GM18499 (cell line): ENCODE measurements around the gene SMCO4.
"Not testable (repeated sequence)": the region's sequence is repeated elsewhere in the genome, so short reads cannot be mapped to it uniquely, and the experiment has no call there.

Experiments used
- ATAC-seq: cut with Tn5 transposase; IDR thresholded peaks from one replicate; pipeline ENCODE4 v1.9.1; 2021; ENCODE audit warnings: moderate number of reproducible peaks; ENCODE audit not compliant: insufficient read depth, unreplicated experiment

SMCO4 gene, protein sequence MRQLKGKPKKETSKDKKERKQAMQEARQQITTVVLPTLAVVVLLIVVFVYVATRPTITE

DNA sequence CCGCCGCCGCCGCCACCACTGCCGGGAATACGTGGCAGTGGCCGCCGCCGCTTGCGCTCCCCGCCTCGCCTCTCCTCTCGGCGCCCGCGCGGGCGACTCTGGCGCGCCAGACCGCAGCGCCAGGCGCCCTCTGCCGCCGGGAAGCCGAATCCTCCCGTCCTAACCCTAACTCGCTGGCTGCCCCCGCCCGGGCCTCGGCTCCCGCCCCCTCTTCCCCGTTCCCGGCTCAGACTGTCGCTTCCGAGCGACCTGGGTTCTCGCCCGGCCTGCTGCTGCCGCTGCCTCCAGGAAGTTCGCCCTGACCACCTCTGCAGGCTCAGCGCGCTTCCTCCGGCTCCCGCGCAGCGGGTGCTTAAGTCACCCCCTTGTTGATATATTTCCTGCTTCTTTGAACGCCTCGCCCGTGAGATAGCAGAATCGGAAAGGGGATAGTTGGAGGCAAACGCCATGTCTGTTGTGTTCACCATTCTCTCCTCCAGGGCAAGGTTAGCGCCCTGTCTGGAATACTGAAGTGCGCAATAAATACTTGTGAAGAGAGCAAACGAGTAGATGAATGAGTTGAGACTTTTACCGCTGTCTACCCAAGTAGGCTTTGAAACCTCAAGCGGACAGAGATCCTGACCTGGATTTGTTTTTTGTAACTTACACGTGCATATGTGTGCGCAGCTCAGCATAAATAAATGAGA lies at the start of gene SMCO4:
TSS of gene SMCO4 (minus strand) at position 100 of the 686 bp plus-strand sequence. CDS start 64,202 bp downstream, outside the sequence.
- ATAC-seq: peak; percentile 46

- ATAC-seq: peak; percentile 85
These were observed 48.2 kb upstream of the SMCO4 start for GRCh38 chr11:93591247-93591898.

DNA sequence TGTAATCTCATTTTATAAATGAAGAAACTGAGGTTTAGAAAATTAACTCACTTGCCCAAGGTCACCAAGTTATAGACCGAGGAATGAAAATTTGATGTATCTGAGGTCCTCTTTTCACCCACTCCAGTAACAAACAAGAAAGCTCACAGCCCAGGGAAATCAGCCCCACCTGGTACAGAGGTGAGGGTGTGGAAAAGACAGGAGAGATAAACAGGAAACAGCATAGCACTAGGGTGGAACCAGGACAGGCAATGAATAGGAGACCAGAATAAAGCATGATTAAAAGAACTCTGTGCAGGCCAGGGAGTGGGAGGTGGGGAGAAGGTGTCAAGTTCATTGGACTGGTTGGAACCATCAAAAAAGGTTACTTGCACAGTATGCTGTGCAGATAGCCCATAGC lies 46.2 kb upstream of the SMCO4 start:
- no peak for ATAC-seq

DNA sequence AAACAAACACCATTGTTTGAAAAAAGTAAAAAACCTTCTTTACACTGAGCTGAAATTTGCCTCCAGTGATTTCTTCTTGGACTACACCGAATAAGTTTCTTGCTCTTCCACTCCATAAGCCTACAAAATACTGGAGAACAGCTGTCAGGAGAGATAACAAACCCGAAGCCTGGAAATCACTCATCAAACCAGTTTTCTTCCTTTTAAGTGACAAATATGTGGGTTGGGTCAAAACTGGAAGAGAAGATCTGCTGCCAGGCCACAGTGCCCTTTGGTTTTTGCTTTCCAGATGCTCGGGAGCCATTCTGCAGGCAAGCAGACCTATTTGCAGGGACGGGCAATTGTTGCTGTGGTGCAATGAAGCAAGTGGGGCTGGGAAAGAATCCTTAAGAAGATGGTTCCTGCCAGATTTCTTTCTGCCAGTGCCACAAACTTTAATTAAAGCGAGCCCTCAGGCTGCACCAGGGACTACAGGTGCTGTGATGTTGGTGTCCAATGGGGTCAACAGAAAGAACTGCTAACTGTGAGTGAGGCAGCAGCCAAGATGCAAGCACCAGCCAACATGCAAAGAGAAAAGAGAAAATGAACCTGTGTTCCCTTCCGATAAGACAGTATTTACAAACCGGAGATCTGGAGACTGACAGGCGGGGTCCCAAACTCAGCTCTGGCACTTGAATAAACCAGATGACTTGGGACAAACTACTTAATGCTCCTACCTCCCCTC lies 44.8 kb upstream of the SMCO4 start:
- ATAC-seq: no peak

- ATAC-seq: not testable (repeated sequence)
These were observed 44.2 kb upstream of the SMCO4 start for GRCh38 chr11:93587425-93587824.

GRCh38 chr11:93585758-93586157 lies 42.6 kb upstream of the SMCO4 start:
- no peak for ATAC-seq

GRCh38 chr11:93583490-93583889 lies 40.3 kb upstream of the SMCO4 start:
- no peak for ATAC-seq

GRCh38 chr11:93579187-93579751 lies 36.1 kb upstream of the SMCO4 start:
- ATAC-seq: no peak

- no peak for ATAC-seq
These were observed 34.1 kb upstream of the SMCO4 start for GRCh38 chr11:93577286-93577685.

DNA sequence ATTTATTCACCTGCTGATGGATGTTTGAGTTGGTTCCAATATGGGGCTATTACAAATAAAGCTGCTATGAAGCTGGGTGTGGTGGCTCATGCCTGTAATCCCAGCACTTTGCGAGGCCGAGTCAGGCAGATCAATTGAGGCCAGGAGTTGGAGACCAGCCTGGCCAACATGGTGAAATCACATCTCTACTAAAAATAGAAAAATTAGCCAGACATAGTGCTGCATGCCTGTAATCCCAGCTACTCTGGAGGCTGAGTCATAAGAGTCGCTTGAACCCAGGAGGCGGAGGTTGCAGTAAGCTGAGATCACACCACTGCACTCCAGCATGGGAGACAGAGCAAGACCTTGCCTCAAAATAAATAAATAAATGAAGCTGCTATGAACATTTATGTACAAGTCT lies 33.7 kb upstream of the SMCO4 start:
- not testable (repeated sequence) for ATAC-seq

- ATAC-seq: no peak
These were observed 31.5 kb upstream of the SMCO4 start for GRCh38 chr11:93574638-93575220.

- ATAC-seq: no peak
These were observed 30.0 kb upstream of the SMCO4 start for GRCh38 chr11:93573184-93573583.

DNA sequence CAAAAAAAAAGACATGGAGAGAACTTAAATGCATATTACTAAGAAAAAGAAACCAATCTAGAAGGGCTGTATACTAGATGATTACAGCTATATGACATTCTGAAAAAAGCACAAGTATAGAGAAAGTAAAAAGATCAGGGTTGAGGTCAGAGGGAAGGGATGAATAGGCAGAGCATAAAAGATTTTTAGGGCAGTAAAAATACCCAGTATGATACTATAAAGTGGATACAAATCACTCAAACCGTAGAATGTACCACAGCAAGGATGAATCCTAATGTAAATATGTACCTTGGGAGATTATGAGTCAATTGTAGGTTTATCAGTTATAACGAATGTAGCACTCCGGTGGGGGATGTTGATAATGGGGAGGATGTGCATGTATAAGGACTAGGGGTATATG lies 29.4 kb upstream of the SMCO4 start:
- ATAC-seq: no peak

GRCh38 chr11:93572171-93572570 lies 29.0 kb upstream of the SMCO4 start:
- no peak for ATAC-seq

DNA sequence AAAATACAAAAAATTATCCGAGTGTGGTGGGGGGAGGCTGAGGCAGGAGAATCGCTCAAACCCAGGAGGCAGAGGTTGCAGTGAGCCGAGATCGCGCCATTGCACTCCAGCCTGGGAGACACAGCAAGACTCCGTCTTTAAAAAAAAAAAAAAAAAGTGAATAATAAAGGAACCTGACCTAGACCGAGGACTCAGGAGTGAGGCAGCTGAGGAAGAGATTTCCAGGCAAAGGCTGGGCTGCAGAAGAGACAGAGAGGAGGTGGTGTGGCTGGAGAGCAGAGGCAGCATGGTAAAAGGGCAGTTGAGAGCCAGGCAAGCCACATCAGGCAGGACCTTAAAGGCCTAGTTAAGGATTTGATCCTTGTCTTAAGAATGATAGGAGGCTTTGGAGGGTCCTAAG lies 28.4 kb upstream of the SMCO4 start:
- ATAC-seq: no peak

DNA sequence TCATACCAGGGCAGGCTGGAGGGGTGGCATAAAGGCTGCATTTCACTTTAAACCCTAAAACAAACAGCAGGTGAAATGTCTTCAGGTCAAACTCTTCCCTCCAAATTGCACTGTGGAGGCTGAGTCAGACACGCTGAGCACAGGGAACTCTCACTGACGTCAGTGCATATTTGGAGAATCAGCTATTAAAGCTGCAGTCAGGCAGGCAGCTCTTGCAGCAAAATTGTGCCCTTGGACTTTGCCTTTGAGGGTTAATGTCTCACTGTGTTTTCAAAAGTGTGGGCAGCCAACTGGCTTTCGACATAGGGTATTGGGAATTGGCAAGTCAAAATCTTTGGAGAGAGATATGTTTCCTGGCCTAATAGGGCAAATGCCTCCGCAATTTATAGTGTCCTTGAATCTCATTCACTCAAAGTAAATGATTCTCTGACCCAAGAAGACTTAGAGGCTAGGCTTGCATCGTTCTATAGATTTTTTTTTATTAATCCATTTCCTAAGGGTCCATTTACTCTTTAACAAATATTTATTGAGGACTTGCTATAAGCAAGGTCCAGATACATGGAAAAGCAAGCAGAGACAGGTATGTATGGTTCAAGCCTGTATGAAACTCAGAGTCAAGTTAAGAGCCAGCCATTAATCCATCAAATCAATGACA lies 27.7 kb upstream of the SMCO4 start:
- no peak for ATAC-seq

DNA sequence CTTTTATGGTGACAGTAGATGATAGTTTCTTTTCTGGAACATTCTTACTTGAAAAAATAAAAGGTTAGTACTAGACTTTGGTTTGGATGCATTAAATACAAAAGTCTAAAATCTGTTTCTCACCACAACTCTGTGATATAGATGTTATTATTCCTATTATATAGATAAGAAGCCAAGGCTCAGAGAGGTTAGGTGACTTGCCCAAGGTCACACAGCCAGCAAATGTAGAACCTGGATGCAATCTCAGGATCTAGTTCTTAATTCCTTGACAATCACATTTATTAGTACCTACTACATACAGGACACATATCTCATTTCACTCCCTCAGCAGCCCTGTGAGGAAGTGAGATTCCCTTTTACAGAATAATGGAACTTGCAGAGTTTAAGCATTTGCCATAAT lies 26.3 kb upstream of the SMCO4 start:
- no peak for ATAC-seq

GRCh38 chr11:93568726-93569125 lies 25.5 kb upstream of the SMCO4 start:
- ATAC-seq: no peak

GRCh38 chr11:93567401-93567895 lies 24.3 kb upstream of the SMCO4 start:
- ATAC-seq: no peak

DNA sequence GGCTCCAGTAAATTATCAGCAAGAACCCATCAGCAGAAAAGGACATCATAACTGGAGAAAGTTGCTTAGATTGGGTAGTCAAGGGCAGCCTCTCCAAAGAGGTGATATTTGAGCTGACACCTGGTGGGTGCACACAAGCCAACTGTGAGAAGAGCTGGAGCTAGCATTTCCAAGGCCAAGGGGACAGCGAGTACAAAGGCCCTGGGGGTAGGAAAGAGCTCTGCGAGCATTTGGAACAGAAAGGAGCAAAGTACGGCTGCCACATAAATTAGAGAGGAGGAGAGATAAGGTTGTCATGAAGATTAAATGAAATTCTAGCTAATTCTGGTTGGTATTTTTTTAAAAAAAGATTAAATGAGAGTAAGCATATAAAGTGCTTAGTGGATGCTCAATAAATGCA lies 21.7 kb upstream of the SMCO4 start:
- ATAC-seq: no peak
